GM13977 (cell line): Measurements from ENCODE around the gene NOM1.
A peak's percentile ranks its signal among the peaks of the same experiment; 100 is the strongest.

Source experiments
- DNase-seq: peaks from one replicate; pipeline ENCODE4 v3.0.0; 2012; ENCODE audit warnings: low spot score
- CTCF ChIP-seq: IDR thresholded peaks from 2 replicates; pipeline ENCODE4 v1.5.1; 2012; ENCODE audit warnings: mild to moderate bottlenecking, control low read depth; ENCODE audit not compliant: insufficient read depth; ENCODE audit errors: extremely low read depth, missing control alignments
- in situ Hi-C: fragments of 300-500 bp; cut with MboI; formaldehyde crosslinking; loops from one replicate; pipeline ENCODE4 v1.12.0; 2022; ENCODE audit warnings: low sequenced_read_pairs, low pct_unique_long_range_greater_than_20kb, mixed read lengths, inconsistent platforms; ENCODE audit not compliant: unreplicated experiment

Gene NOM1

GRCh38 chr7:157004521-157005455 lies 55.3 kb downstream of the NOM1 start:
- in situ Hi-C loops: loop anchor here (25.0 kb wide), 2 partner anchors 1217 to 1542 kb away; partner anchors contain the start of gene EN2
- TF ChIP-seq CTCF: no peak
- DNase-seq: peak; percentile 19

- in situ Hi-C loops: loop anchor here (25.0 kb wide), 2 partner anchors 1218 to 1543 kb away; partner anchors contain the start of gene EN2
- TF ChIP-seq CTCF: peak; percentile 27
- no peak for DNase-seq
These were observed 56.1 kb downstream of the NOM1 start for GRCh38 chr7:157005456-157006204.

GRCh38 chr7:157006205-157006747 lies 56.8 kb downstream of the NOM1 start:
- no peak for DNase-seq
- in situ Hi-C loops: loop anchor here (25.0 kb wide), 2 partner anchors 1219 to 1544 kb away; partner anchors contain the start of gene EN2
- TF ChIP-seq CTCF: no peak

GRCh38 chr7:157006829-157007469 lies 57.4 kb downstream of the NOM1 start:
- no peak for TF ChIP-seq CTCF
- DNase-seq: no peak
- in situ Hi-C loops: loop anchor here (25.0 kb wide), 2 partner anchors 1220 to 1545 kb away; partner anchors contain the start of gene EN2

- in situ Hi-C loops: loop anchor here (25.0 kb wide), 2 partner anchors 1220 to 1545 kb away; partner anchors contain the start of gene EN2
- no peak for TF ChIP-seq CTCF
- DNase-seq: no peak
These were observed 58.1 kb downstream of the NOM1 start for GRCh38 chr7:157007470-157008066.
